ENCODE results near the gene ARV1. TPM values are rescaled to one million over a fixed set of nuclear protein-coding genes. Genes with fewer than 3 reads are reported as not detected.

Gene ARV1
- polyA plus RNA-seq, 2 of the 4 experiments (the other 2 are of a cell fraction), result 31.2 to 50.0 TPM

DNA sequence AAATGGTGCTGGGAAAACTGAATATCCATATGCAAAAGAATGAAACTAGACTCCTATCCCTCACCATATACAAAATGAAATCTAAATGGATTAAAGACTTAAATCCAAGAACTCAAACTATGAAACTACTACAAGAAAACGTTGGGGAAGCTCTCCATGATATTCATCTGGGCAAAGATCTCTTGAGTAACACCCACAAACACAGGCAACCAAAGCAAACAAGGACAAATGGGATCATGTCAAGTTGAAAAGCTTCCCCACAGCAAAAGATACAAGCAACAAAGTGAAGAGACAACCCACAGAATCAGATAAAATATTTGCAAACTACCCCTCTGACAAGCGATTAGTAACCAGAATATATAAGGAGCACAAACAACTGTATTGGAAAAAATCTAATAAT lies 14.0 kb upstream of the ARV1 start:
- ChIA-PET POLR2A (no interaction called here), CTCF (no interaction called here)
- ATAC-seq (no peak), DNase-seq (ENCODE audit: low read depth in 1 of 2, low spot score in 1 of 2) (no peak), FAIRE-seq (no peak)
- H3K9me3 ChIP-seq, result no peaks in the 10 kb centered on the region
- H3K27ac ChIP-seq, result no peak overlapping the region
- no peaks in the 10 kb centered on the region for H3K4me1 ChIP-seq
- H3K4me2 ChIP-seq, result no peak overlapping the region
- TF ChIP-seq FOXS1 (CRISPR knock-in tag; IDR thresholded peaks at IDR 0.05), result no peak
- no peak for TF ChIP-seq SREBF2 (IDR thresholded peaks at IDR 0.05)
- no peak for TF ChIP-seq RFX5 (IDR thresholded peaks at IDR 0.05)
- TF ChIP-seq, protein P1, sequence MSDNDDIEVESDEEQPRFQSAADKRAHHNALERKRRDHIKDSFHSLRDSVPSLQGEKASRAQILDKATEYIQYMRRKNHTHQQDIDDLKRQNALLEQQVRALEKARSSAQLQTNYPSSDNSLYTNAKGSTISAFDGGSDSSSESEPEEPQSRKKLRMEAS (IDR thresholded peaks at IDR 0.05), result no peak
- TF ChIP-seq GATA3 (IDR thresholded peaks at IDR 0.05; ENCODE audit: borderline replicate concordance), result no peak
- no peak for TF ChIP-seq MYC (IDR thresholded peaks at IDR 0.05; ENCODE audit: borderline replicate concordance, low read length)
- TF ChIP-seq, protein P2, sequence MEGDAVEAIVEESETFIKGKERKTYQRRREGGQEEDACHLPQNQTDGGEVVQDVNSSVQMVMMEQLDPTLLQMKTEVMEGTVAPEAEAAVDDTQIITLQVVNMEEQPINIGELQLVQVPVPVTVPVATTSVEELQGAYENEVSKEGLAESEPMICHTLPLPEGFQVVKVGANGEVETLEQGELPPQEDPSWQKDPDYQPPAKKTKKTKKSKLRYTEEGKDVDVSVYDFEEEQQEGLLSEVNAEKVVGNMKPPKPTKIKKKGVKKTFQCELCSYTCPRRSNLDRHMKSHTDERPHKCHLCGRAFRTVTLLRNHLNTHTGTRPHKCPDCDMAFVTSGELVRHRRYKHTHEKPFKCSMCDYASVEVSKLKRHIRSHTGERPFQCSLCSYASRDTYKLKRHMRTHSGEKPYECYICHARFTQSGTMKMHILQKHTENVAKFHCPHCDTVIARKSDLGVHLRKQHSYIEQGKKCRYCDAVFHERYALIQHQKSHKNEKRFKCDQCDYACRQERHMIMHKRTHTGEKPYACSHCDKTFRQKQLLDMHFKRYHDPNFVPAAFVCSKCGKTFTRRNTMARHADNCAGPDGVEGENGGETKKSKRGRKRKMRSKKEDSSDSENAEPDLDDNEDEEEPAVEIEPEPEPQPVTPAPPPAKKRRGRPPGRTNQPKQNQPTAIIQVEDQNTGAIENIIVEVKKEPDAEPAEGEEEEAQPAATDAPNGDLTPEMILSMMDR (IDR thresholded peaks at IDR 0.05), result no peak
- TF ChIP-seq, protein P3, sequence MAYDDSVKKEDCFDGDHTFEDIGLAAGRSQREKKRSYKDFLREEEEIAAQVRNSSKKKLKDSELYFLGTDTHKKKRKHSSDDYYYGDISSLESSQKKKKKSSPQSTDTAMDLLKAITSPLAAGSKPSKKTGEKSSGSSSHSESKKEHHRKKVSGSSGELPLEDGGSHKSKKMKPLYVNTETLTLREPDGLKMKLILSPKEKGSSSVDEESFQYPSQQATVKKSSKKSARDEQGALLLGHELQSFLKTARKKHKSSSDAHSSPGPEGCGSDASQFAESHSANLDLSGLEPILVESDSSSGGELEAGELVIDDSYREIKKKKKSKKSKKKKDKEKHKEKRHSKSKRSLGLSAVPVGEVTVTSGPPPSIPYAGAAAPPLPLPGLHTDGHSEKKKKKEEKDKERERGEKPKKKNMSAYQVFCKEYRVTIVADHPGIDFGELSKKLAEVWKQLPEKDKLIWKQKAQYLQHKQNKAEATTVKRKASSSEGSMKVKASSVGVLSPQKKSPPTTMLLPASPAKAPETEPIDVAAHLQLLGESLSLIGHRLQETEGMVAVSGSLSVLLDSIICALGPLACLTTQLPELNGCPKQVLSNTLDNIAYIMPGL (CRISPR knock-in tag; IDR thresholded peaks at IDR 0.05; ENCODE audit: borderline replicate concordance), result no peak
- no peak for TF ChIP-seq ESRRA (IDR thresholded peaks at IDR 0.05; ENCODE audit: borderline replicate concordance, low read length)
- H3K4me3 ChIP-seq, result no peak overlapping the region
- WGBS (ENCODE audit: missing lambda C conversion rate), result 48% methylated on average over 2 of the region's 2 CpGs

DNA sequence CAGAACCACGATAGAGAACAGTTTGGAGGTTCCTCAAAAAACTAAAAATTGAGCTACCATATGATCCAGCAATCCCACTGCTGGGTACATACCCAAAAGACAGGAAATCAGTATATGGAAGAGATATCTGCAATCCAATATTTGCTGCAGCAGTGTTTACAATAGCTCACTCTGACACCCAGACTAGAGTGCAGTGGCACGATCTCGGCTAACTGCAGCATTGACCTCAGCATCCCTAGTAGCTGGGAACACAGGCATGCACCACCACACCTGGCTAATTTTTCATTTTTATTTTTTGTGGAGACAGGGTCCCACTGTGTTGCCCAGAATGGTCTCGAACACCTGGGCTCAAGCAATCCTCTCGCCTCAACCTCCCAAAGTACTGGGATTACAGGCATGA lies 13.4 kb upstream of the ARV1 start:
- ATAC-seq, result no peak
- Histone ChIP-seq H3K4me1 (no peaks in the 10 kb centered on the region), H3K4me3 (no peak overlapping the region), H3K4me2 (no peak overlapping the region), H3K9me3 (no peaks in the 10 kb centered on the region), H3K27ac (no peak overlapping the region)
- no peak for FAIRE-seq
- CTCF ChIA-PET, result no interaction called here
- no peak for TF ChIP-seq RCOR1 (IDR thresholded peaks at IDR 0.05; ENCODE audit: low read depth, low read length)
- POLR2A ChIA-PET, result no interaction called here
- 92% methylated on average over 5 of the region's 5 CpGs for WGBS (ENCODE audit: missing lambda C conversion rate)
- no peak for DNase-seq (ENCODE audit: low read depth in 1 of 2, low spot score in 1 of 2)

DNA sequence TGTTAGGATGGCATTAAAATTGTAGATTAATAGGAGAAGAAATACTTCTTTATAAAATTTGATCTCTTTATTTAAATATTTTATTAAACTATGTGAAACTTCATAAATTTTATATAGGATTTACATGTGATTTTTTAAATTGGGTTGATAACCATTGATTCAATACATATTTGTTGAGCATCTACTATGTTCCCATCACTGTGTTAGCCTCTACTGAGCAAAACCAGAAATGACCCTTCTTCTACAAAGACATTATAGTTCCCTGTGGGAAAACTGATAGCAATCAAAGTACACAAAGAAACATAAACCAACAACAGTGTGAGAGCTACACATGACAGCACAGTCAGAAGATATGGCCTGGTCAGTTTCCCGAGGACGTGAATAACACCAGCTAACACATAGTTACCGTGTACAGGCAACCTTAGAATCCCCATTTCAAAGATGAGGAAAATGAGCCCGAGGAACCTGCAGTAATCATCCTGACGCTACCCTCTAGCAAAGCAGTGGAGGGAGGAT lies 12.5 kb upstream of the ARV1 start:
- Histone ChIP-seq H3K4me2 (no peak overlapping the region), H3K9me3 (no peaks in the 10 kb centered on the region), H3K4me3 (no peak overlapping the region), H3K27ac (no peak overlapping the region), H3K4me1 (no peaks in the 10 kb centered on the region)
- DNase-seq (ENCODE audit: low read depth in 1 of 2, low spot score in 1 of 2) (no peak), ATAC-seq (no peak), FAIRE-seq (no peak)
- ChIA-PET POLR2A (no interaction called here), CTCF (no interaction called here)
- WGBS (ENCODE audit: missing lambda C conversion rate), result 88% methylated on average over 5 of the region's 5 CpGs
- TF ChIP-seq POLR2A (IDR thresholded peaks at IDR 0.05; ENCODE audit: low read length), result no peak
- TF ChIP-seq FOSB (CRISPR knock-in tag; IDR thresholded peaks at IDR 0.05), result no peak
- no peak for TF ChIP-seq TP53 (CRISPR knock-in tag; IDR thresholded peaks at IDR 0.05)
- no peak for TF ChIP-seq HOXB5 (CRISPR knock-in tag; IDR thresholded peaks at IDR 0.05)
- TF ChIP-seq, protein P1 (IDR thresholded peaks at IDR 0.05), result no peak
- TF ChIP-seq HOXA7 (CRISPR knock-in tag; IDR thresholded peaks at IDR 0.05), result no peak
- TF ChIP-seq ESRRA (IDR thresholded peaks at IDR 0.05; ENCODE audit: borderline replicate concordance, low read length), result no peak
- TF ChIP-seq CHD2 (IDR thresholded peaks at IDR 0.05; ENCODE audit: low read length, partially characterized antibody), result no peak
- no peak for TF ChIP-seq CHD4 (IDR thresholded peaks at IDR 0.05; ENCODE audit: borderline replicate concordance)
- no peak for TF ChIP-seq CEBPB (IDR thresholded peaks at IDR 0.05)
- TF ChIP-seq HOXB13 (CRISPR knock-in tag; IDR thresholded peaks at IDR 0.05; ENCODE audit: low read depth), result no peak
- TF ChIP-seq NR3C1 (IDR thresholded peaks at IDR 0.05), result no peak

All from A549 (cell line).